NCI-H524 treated with DMSO at 0.1 percent for 48 hours (cell line): ENCODE results near the gene TMEM39B.
"Not testable (repeated sequence)": the region's sequence is repeated elsewhere in the genome, so short reads cannot be mapped to it uniquely, and the experiment has no call there.

Experiments used
- DNase-seq: peaks from one replicate; lab custom pipeline; 2025; lab: John Stamatoyannopoulos, UW

Gene TMEM39B

GRCh38 chr1:32068957-32069588 lies 3.7 kb upstream of the TMEM39B start:
- DNase-seq: no peak

GRCh38 chr1:32071758-32072621 lies 749 bp upstream of the TMEM39B start:
- DNase-seq: no peak

- DNase-seq: peak; percentile 52
These were observed 825 bp downstream of the TMEM39B start for GRCh38 chr1:32073299-32074229.

GRCh38 chr1:32074841-32075240 lies 2.1 kb downstream of the TMEM39B start:
- no peak for DNase-seq

DNA sequence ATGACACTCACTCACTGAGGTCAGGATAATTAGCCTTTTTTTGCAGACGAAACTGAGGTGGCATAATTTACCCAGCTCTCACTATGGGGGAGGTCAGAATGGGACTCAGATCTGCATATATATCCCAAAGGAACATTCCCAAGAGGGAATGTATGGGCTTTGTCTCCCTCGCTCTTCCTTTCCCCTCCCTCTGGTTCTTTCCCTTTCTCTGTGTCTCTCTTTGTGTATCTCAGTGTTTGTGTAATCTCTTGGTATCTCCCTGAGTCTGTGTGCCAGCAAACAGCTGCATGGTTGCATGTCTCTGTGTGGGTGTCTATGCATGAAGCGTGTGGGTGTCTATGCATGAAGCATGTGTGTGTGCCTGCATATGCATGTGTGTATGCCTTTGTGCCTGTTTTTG lies 4.7 kb downstream of the TMEM39B start:
- DNase-seq: no peak

DNA sequence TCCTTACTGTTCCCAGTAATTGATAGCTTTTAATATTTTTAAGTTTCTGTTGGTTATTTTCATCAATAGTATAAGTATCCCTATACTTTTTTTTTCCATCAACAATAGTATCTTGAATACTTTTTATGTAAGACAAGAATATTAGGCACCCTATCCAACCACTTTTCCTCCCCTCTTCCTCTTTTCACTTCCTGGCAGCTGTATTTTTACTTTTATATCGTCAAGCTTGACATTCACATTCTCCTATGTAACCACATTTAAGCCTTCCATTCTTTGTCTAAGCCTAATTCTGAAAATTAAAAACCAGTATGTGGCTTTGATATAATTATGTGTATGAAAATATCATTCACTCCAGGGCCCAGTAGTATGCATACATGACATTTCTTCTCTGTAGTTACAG lies 9.3 kb downstream of the TMEM39B start:
- DNase-seq: no peak

- DNase-seq: not testable (repeated sequence)
These were observed 13.6 kb downstream of the TMEM39B start for GRCh38 chr1:32086381-32086780.

GRCh38 chr1:32091176-32091575 lies 18.4 kb downstream of the TMEM39B start:
- no peak for DNase-seq

DNA sequence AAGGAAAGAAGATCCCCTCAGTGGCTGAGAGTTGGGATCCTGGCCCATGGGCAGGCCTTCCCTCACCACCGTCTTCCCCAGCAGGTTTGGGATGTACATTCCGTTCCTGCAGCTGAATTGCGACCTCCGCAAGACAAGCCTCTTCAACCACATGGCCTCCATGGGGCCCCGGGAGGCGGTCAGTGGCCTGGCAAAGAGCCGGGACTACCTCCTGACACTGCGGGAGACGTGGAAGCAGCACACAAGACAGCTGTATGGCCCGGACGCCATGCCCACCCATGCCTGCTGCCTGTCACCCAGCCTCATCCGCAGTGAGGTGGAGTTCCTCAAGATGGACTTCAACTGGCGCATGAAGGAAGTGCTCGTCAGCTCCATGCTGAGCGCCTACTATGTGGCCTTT lies 18.9 kb downstream of the TMEM39B start:
- no peak for DNase-seq

- no peak for DNase-seq
These were observed 22.2 kb downstream of the TMEM39B start for GRCh38 chr1:32094746-32095521.

- DNase-seq: no peak
These were observed 26.7 kb downstream of the TMEM39B start for GRCh38 chr1:32099426-32099825.

DNA sequence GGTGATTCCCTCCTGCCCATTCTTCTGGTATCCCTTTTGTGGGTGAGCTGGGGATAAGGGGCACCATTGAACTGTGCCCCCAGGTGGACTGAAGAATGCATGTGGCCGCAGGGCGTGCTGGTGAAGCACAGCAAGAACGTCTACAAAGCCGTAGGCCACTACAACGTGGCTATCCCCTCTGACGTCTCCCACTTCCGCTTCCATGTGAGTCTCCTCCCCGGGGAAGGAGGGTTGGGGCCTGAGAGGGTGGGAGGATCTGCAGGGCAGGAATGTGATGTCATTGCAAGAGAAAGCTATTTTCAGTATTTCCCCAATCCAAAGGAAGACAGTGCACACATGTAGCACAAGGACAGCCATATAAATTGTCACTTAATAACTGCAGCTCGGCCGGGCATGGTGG lies 27.6 kb downstream of the TMEM39B start:
- no peak for DNase-seq

DNA sequence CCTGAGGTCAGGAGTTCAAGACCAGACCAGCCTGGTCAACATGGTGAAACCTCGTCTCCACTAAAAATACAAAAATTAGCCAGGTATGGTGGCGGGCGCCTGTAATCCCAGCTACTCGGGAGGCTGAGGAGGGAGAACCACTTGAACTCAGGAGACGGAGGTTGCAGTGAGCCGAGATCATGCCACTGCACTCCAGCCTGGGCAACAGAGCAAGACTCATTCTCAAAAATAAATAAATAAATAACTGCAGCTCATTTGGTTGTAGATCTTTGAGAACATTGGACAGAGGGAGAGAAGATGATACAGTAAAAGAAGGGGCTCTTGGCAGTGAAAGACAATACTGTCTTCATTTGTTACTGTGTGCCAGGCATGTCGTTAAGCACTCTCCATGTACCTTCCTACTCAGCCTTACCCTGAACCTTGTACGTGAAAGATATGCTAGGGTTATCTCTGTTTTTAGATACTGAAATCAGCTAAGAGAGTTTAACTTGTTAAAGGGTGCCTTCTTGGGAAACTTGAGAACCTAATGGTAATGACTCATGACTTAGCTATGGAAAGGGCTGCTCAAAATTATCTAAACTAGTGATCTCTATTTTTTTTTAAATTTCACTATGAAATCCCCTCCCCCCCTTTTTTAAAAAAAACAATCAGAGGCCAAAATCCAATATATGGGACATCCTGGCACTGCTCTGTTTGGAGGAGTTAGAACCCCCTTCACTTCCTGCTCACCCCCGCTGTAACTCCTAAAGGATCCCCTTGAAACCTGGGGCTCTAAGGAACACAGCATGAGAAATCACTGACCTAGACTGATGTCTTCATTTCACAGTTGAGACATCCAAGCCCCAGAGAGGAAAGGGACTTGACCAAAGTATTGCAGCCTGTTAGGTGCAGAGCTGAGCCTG lies 28.3 kb downstream of the TMEM39B start:
- no peak for DNase-seq

DNA sequence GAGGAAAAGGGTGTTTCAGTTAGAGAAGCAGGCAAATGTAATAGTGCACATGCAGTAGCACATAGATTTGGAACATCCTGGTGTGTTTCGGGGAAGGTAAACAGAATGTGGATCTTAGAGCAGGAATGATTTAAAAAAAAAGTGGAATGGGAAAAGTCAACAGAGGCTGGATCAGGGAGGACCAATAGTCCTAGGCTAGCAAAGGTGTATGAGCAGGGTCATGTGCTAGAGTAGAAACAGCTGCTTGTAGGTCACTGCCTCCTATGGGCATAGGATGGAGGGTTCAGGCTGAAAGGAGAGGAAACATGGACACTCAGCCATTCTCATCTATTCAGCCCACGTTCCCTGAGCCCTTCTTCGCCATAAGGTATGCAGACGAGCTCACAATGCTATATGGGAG lies 31.4 kb downstream of the TMEM39B start:
- no peak for DNase-seq

DNA sequence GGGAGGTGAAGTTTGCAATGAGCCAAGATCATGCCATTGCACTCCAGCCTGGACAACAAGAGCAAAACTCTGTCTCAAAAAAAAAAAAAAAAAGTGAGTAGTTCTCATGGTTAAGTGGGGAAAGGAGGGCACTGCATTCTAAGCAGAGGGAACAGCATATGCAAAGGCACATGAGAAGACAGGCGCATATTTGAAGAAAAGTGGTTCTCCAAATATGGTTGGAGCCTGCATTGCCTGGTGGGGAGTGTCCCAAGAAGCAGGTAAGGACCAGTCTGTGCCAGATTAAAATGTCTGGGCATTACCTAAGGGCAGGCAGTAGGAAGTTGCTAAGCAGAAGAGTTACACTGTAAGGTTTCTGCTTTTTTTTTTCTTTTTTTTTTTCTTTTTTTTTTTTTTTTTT lies 32.6 kb downstream of the TMEM39B start:
- no peak for DNase-seq

DNA sequence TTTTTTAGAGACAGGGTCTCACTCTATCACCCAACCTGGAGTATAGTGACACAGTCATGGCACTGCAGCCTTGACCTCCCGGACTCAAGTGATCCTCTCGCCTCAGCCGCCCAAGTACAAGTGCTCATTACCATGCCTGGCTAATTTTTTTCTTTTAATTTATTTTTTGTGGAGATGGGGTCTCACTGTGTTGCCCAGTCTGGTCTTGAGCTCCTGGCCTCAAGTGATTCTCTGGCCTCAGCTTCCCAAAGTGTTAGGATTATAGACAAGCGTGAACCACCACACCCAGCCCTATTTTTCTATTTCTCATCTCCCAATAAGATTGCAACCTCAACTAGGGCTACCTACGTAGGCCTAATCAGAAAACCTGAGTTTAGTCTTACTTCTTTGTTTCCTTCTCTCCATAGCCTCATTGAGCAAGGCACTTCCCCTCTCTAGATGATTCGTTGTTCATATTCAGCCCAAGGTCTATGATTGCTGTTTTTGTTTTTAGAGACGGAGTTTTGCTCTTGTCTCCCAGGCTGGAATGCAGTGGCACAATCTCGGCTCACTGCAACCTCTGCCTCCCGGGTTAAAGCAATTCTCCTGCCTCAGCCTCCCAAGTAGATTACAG lies 34.0 kb downstream of the TMEM39B start:
- DNase-seq: no peak

DNA sequence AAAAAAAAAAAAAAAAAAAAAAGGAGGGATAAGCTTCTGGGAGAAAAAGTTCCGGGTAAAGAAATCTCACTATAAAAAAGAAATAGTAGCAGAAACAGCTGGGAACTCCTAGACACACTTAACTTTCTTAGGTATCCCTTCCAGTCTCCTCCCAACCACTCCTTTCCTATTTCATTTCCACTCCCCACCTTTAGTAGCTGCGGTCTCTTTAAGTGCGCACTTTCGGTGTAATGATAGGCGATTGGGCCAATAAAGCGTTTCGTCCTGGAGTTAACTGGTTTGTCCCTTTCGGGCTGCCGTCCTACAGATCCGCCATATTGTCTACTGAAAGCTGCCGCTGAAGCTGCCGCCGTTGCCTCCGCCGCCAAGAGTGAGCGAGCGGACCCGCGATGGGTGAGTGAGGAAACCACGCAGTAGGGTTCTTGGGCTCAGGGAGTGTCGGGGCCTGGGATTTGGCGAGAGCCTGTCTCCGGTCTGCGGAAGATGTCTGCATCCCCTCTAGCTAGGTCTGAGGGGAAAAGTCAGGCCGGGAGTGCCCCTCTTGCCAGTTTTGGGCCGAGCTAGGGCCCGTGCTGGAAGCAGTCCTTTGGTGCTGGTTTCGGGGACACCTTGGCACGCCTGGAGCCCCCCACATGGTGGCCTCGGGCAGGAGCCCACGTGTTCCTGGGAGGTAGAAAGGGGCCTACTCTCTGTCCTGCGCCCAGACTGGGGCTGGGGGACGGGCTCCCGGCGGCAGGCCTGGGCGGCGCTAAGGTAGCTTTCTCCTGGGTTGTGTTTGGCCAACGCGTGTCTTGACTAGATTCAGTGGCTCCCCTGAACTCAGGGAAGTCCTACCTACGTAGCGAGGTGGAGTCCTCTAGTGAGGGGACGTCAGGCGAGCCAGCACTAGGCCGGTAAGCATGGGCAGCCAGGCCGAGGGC lies 35.3 kb downstream of the TMEM39B start, which contains the start of gene KPNA6:
Gene KPNA6 (plus strand): TSS at position 315 of the 920 bp plus-strand sequence. CDS start 75 bp downstream, at position 390.
- DNase-seq: peak; percentile 81

GRCh38 chr1:32111040-32111623 lies 38.4 kb downstream of the TMEM39B start:
- DNase-seq: no peak

DNA sequence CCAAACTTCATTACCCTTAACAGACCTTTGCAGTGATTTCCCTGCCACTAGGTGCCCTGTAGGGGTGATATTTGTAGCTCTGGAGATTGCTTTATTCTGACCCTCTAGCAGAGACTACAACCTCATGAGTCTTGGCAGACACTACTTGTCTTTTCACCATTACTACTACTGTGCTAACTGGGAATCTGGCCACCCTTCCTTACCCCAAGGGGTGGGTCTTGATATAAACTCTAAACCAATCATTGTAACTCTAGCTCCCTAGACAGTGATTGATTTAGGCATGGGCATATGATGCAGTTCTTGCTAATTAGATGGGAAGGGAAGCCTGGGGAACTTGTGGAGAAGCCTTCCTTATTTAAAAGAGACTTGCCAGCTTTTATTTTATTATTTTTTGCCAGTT lies 39.0 kb downstream of the TMEM39B start:
- no peak for DNase-seq
